Measurements from ENCODE around the gene GPX1.

DNA sequence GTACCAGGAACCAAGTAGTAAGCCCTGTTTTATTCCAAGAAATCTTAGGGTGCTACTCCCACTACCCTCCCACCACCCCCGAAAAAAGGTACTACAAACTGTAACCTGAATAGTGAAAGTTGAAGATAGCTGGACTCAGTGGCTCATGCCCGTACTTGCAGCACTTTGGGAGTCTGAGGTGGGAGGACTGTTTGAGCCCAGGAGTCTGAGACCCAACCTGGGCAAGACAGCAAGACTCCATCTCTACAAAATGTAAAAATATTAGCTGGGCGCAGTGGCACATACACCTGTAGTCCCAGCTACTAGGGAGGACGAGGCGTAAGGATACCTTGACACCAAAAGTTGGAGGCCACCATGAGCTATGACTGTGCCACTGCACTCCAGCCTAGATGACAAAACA is 45.7 kb upstream of the GPX1 start:
- TF ChIP-seq, protein P1, sequence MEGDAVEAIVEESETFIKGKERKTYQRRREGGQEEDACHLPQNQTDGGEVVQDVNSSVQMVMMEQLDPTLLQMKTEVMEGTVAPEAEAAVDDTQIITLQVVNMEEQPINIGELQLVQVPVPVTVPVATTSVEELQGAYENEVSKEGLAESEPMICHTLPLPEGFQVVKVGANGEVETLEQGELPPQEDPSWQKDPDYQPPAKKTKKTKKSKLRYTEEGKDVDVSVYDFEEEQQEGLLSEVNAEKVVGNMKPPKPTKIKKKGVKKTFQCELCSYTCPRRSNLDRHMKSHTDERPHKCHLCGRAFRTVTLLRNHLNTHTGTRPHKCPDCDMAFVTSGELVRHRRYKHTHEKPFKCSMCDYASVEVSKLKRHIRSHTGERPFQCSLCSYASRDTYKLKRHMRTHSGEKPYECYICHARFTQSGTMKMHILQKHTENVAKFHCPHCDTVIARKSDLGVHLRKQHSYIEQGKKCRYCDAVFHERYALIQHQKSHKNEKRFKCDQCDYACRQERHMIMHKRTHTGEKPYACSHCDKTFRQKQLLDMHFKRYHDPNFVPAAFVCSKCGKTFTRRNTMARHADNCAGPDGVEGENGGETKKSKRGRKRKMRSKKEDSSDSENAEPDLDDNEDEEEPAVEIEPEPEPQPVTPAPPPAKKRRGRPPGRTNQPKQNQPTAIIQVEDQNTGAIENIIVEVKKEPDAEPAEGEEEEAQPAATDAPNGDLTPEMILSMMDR (IDR thresholded peaks at IDR 0.05): no peak
- no peak for TF ChIP-seq POLR2A (IDR thresholded peaks at IDR 0.05)

Measured in thyroid gland (tissue), 4 donors.